ENCODE data around the gene PNMA6F.

The PNMA6F gene

DNA sequence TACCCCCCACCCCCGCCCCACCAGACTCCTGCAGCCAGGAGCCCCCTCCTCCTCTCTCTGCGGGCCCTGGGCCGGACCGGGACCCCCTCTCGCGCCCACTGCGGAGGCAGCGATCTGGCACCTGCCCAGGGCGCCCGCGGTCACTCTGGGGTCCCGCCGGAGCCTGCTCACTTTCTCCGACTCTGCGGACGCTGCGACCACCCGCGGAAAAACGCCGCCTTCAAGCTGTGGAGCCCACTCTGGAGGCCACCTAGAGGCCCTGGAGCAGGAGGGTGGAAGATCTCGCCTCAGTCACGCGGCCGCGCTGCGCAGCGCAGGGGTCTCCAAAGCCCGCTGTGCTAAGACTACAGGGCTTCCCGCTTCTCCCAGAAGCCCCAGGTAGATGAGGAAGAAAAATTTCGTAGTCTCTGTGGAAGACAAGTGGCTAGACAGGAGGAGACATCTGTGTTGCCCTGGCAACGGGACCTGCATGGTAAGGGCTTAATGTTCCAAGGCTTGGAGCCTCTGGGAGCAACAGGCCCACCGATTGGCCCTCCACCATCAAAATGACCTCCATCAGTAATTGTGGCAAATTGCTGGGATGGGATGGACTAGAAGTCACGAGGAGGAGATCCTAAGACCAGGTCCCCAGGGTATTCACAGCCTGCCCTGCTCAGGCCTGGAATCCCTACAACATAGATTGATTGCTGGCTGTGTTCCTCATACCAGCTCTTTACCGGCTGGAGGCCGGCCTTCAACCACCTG lies at the start of gene PNMA6F:
TSS of gene PNMA6F (minus strand) at position 387 of the 744 bp plus-strand sequence. CDS start 1,093 bp downstream, outside the sequence.
- Histone ChIP-seq H3K27me3 (ENCODE audit: control insufficient read depth, insufficient read depth, low read length) (peaks cover 27% of the 10 kb centered on the region), H3K27ac (ENCODE audit: low read depth, low read length) (no peak within 1 kb of the TSS), H3K9ac (ENCODE audit: low read length) (no peak within 1 kb of the TSS), H3K36me3 (ENCODE audit: control insufficient read depth, insufficient read depth, low read length) (no peaks in the 10 kb centered on the region), H3K4me3 (ENCODE audit: low read depth, low read length) (peak within 1 kb of the TSS; percentile 51), H3K4me1 (ENCODE audit: control insufficient read depth, insufficient read depth, low read length) (no peaks in the 10 kb centered on the region; the same call in 1 of the 2 replicates), H3K9me3 (ENCODE audit: control insufficient read depth, insufficient read depth, low read depth, low read length) (peaks cover 5% of the 10 kb centered on the region; the same call in 1 of the 2 replicates)

DNA sequence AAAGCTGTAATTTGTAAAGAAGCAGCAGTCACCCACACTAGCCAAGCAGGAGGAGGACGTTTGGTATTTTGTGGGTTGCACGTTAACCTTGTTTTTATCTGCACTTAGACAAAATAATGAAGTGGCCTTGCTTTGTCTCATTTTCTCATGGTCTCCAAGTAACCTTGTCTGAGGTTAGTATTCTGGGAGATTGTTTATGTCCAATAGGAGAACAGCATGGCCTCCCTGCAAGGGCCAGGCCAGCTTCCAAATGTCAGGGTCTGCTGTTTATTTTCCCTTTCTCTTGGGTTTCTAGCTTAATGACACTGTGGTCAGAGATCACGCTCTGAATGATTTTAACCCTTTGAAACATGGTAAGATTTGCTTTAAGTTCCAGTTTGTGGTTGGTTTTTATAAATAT lies 49.7 kb upstream of the PNMA6F start:
- Histone ChIP-seq H3K4me3 (ENCODE audit: low read depth, low read length) (no peak overlapping the region), H3K4me1 (ENCODE audit: control insufficient read depth, insufficient read depth, low read length) (no peaks in the 10 kb centered on the region), H3K9me3 (ENCODE audit: control insufficient read depth, insufficient read depth, low read depth, low read length) (peaks cover 18% of the 10 kb centered on the region; the same call in 1 of the 2 replicates), H3K27me3 (ENCODE audit: control insufficient read depth, insufficient read depth, low read length) (no peaks in the 10 kb centered on the region; the same call in 1 of the 2 replicates), H3K27ac (ENCODE audit: low read depth, low read length) (no peak overlapping the region), H3K9ac (ENCODE audit: low read length) (no peak overlapping the region), H3K36me3 (ENCODE audit: control insufficient read depth, insufficient read depth, low read length) (no peaks in the 10 kb centered on the region)

DNA sequence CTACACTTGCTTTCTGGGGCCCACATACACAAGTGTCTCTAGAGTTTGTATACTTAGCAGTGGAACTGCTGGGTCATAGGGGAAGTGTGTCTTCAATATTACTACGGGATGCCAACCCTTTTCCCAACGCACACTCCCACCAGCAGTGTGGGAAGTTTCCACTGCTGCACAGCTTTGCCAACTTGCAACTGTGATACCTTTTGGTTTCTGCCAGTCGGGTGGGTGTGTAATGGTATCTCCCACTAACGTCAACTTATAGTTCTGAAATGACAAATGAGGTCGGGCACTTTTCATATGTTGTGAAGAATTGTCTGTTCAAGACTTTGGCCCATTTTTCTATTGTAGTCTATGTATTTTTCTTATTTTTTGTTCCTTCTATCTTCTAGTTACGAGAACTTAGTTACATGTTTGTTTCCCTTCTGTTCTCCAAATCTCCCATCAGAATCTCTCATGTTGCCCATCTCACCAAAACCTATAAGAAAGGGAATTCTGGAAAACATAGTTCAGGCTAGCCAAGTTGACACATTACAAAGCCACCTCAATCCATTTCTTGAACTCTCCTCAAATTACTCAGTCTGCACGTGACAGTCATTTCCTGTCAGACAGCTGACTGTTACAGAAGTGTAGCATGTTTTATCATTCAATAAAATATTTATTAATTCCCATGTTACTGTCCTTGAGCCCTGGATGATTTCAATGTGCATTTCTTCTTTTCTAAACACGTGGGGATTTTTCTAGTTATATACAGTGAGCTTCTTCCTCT lies 48.9 kb upstream of the PNMA6F start:
- Histone ChIP-seq H3K27me3 (ENCODE audit: control insufficient read depth, insufficient read depth, low read length) (no peaks in the 10 kb centered on the region; the same call in 1 of the 2 replicates), H3K4me1 (ENCODE audit: control insufficient read depth, insufficient read depth, low read length) (no peaks in the 10 kb centered on the region), H3K27ac (ENCODE audit: low read depth, low read length) (no peak overlapping the region), H3K4me3 (ENCODE audit: low read depth, low read length) (no peak overlapping the region), H3K9me3 (ENCODE audit: control insufficient read depth, insufficient read depth, low read depth, low read length) (peaks cover 12% of the 10 kb centered on the region; the same call in 1 of the 2 replicates), H3K9ac (ENCODE audit: low read length) (no peak overlapping the region), H3K36me3 (ENCODE audit: control insufficient read depth, insufficient read depth, low read length) (no peaks in the 10 kb centered on the region)

DNA sequence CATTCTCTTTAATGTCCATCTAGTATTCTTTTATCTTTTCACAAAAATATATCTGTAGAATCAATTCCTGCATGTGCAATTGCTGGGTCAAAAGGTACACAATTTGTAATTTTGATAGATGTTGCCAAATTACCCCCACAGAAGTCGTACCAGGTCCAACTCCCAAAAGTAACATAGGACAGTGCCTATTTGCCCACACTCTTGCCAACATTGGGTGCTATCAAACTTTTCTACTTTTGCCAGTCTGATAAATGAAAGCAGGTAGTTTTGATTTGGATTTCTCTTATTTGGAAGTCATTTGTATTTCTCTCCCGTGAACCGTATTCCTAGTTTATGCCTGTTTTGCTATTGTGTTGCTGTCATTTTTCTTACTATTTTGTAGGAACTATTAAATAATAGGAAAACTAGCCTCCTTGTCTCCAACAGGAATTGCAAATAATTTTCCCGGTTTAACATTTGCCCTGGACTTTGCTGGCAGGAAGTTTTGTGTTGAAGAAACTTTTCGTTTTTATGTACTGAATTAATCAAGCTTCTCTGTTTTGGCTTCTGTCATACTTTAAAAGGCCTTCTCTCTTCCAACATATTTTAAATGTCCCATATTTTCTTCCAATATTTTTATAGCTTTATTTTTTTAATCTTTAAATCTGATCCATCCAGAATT lies 45.4 kb upstream of the PNMA6F start:
- H3K4me1 ChIP-seq (ENCODE audit: control insufficient read depth, insufficient read depth, low read length): no peaks in the 10 kb centered on the region
- H3K9me3 ChIP-seq (ENCODE audit: control insufficient read depth, insufficient read depth, low read depth, low read length): peaks cover 8% of the 10 kb centered on the region; the same call in 1 of the 2 replicates
- H3K36me3 ChIP-seq (ENCODE audit: control insufficient read depth, insufficient read depth, low read length): no peaks in the 10 kb centered on the region
- no peak overlapping the region for H3K4me3 ChIP-seq (ENCODE audit: low read depth, low read length)
- H3K27ac ChIP-seq (ENCODE audit: low read depth, low read length): no peak overlapping the region
- no peaks in the 10 kb centered on the region; the same call in 1 of the 2 replicates for H3K27me3 ChIP-seq (ENCODE audit: control insufficient read depth, insufficient read depth, low read length)
- no peak overlapping the region for H3K9ac ChIP-seq (ENCODE audit: low read length)

DNA sequence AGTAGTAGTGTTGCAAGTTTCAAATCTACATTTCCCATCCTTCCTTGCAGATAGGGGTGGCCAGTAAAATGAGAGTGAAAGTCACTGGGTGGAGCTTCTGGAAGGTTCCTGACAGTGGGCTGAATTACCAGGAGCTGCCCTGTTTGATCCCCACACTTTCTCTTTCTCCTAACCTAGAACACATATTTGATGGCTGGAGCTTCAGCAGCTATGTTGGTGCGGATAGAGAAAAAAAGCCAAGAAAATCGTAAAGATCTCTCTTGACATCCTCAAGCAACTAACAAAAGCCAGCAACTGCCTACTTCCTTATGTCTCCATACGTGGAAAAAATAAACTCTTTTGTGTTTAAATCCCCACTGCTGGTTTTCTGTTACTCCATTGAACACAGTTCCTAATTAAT lies 44.6 kb upstream of the PNMA6F start:
- H3K4me3 ChIP-seq (ENCODE audit: low read depth, low read length): no peak overlapping the region
- no peaks in the 10 kb centered on the region for H3K36me3 ChIP-seq (ENCODE audit: control insufficient read depth, insufficient read depth, low read length)
- no peak overlapping the region for H3K9ac ChIP-seq (ENCODE audit: low read length)
- peaks cover 8% of the 10 kb centered on the region; the same call in 1 of the 2 replicates for H3K9me3 ChIP-seq (ENCODE audit: control insufficient read depth, insufficient read depth, low read depth, low read length)
- no peaks in the 10 kb centered on the region; the same call in 1 of the 2 replicates for H3K27me3 ChIP-seq (ENCODE audit: control insufficient read depth, insufficient read depth, low read length)
- H3K4me1 ChIP-seq (ENCODE audit: control insufficient read depth, insufficient read depth, low read length): no peaks in the 10 kb centered on the region
- no peak overlapping the region for H3K27ac ChIP-seq (ENCODE audit: low read depth, low read length)

DNA sequence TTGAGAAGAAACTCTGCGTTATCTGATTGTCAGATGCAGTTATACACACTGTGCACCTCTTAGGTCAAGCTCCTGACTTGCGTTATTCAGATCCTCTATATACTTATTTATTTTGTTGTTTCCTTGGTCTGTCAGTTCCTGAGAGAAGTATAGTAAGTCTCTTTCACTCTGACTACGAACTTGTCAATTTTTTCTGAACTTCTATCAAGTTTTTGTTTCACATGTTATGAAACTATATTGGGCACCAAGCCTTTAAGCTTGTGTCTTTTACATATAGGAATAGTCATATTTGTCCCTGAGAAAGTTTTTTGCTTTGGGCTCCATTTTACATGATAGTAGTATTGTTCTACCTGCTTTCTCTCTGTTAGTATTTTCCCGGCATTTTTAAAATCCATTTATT lies 44.1 kb upstream of the PNMA6F start:
- Histone ChIP-seq H3K36me3 (ENCODE audit: control insufficient read depth, insufficient read depth, low read length) (no peaks in the 10 kb centered on the region), H3K27ac (ENCODE audit: low read depth, low read length) (no peak overlapping the region), H3K4me1 (ENCODE audit: control insufficient read depth, insufficient read depth, low read length) (no peaks in the 10 kb centered on the region), H3K27me3 (ENCODE audit: control insufficient read depth, insufficient read depth, low read length) (no peaks in the 10 kb centered on the region; the same call in 1 of the 2 replicates), H3K4me3 (ENCODE audit: low read depth, low read length) (no peak overlapping the region), H3K9me3 (ENCODE audit: control insufficient read depth, insufficient read depth, low read depth, low read length) (peaks cover 10% of the 10 kb centered on the region; the same call in 1 of the 2 replicates), H3K9ac (ENCODE audit: low read length) (no peak overlapping the region)

DNA sequence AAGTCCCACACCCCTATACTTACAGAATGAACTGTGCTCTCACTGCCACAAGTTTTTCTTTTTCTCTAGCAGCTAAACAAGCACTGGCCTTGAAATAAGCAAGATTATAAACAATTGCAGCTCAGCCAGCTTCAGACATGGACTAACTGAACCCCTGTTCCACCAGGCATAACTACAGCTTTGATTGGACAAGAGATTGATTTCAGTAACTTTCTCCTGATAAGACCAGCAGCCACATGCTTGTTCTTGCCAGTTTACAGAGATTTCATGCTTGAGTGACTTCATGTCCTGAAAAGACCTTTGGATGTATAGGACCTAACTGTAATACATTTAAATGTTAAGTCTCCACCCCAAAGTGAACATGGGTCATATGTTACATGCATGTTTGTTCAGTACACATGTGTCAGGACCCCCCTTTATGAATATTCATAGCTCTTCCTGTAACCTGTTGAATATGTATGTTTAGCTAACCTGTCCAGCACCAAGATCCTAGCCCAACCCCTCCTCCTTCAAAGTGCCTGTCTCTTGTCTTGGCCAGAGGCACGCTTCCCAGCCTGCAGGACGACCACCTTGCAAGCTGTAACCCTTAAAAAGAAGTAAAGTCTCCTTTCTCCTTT lies 40.3 kb upstream of the PNMA6F start:
- no peak overlapping the region for H3K27ac ChIP-seq (ENCODE audit: low read depth, low read length)
- H3K9ac ChIP-seq (ENCODE audit: low read length): no peak overlapping the region
- H3K4me1 ChIP-seq (ENCODE audit: control insufficient read depth, insufficient read depth, low read length): no peaks in the 10 kb centered on the region
- no peaks in the 10 kb centered on the region; the same call in 1 of the 2 replicates for H3K27me3 ChIP-seq (ENCODE audit: control insufficient read depth, insufficient read depth, low read length)
- H3K36me3 ChIP-seq (ENCODE audit: control insufficient read depth, insufficient read depth, low read length): no peaks in the 10 kb centered on the region
- H3K4me3 ChIP-seq (ENCODE audit: low read depth, low read length): no peak overlapping the region
- H3K9me3 ChIP-seq (ENCODE audit: control insufficient read depth, insufficient read depth, low read depth, low read length): peaks cover 32% of the 10 kb centered on the region

DNA sequence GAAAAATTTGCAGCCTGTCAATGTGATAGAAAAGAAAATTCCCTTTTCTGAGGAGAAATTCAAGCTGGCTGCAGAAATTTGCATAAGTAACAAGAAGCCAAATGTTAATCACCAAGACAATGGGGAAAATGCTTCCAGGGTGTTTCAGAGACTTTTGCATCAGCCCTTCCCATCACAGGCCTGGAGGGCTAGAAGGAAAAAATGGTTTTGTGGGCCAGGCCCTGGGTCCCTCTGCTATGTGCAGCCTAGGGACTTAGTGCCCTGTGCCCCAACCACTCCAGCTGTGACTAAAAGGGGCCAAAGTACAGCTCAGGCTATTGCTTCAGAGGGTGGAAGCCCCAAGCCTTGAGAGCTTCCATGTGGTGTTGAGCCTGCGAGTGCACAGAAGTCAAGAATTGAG lies 36.3 kb upstream of the PNMA6F start:
- H3K36me3 ChIP-seq (ENCODE audit: control insufficient read depth, insufficient read depth, low read length): no peaks in the 10 kb centered on the region
- peaks cover 3% of the 10 kb centered on the region; the same call in 1 of the 2 replicates for H3K4me1 ChIP-seq (ENCODE audit: control insufficient read depth, insufficient read depth, low read length)
- no peak overlapping the region for H3K4me3 ChIP-seq (ENCODE audit: low read depth, low read length)
- no peak overlapping the region for H3K27ac ChIP-seq (ENCODE audit: low read depth, low read length)
- H3K9ac ChIP-seq (ENCODE audit: low read length): no peak overlapping the region
- peaks cover 68% of the 10 kb centered on the region for H3K9me3 ChIP-seq (ENCODE audit: control insufficient read depth, insufficient read depth, low read depth, low read length)
- no peaks in the 10 kb centered on the region; the same call in 1 of the 2 replicates for H3K27me3 ChIP-seq (ENCODE audit: control insufficient read depth, insufficient read depth, low read length)

DNA sequence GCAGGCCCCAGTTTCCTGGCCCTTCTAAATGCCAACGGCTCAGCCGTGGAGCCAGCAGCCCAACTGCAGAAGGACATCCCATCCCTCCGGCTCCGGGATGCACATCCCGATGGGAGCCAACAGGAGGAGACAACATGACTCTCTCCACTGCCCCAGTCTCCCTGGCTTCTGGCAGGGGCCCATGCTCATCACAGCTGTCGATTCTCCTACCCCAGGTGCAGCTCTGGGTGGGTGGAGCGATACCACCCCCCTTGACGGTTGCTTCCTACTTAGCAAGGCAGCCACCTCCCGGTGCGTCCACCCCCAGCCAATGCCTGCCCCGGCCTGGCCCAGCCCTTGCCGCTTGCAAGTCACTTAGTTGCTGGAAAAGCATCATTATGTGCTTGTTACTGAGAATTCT lies 31.8 kb upstream of the PNMA6F start:
- peaks cover 73% of the 10 kb centered on the region for H3K9me3 ChIP-seq (ENCODE audit: control insufficient read depth, insufficient read depth, low read depth, low read length)
- peaks cover 6% of the 10 kb centered on the region; the same call in 1 of the 2 replicates for H3K4me1 ChIP-seq (ENCODE audit: control insufficient read depth, insufficient read depth, low read length)
- H3K27me3 ChIP-seq (ENCODE audit: control insufficient read depth, insufficient read depth, low read length): no peaks in the 10 kb centered on the region
- peaks cover 17% of the 10 kb centered on the region for H3K36me3 ChIP-seq (ENCODE audit: control insufficient read depth, insufficient read depth, low read length)
- H3K27ac ChIP-seq (ENCODE audit: low read depth, low read length): no peak overlapping the region
- no peak overlapping the region for H3K9ac ChIP-seq (ENCODE audit: low read length)
- H3K4me3 ChIP-seq (ENCODE audit: low read depth, low read length): no peak overlapping the region

DNA sequence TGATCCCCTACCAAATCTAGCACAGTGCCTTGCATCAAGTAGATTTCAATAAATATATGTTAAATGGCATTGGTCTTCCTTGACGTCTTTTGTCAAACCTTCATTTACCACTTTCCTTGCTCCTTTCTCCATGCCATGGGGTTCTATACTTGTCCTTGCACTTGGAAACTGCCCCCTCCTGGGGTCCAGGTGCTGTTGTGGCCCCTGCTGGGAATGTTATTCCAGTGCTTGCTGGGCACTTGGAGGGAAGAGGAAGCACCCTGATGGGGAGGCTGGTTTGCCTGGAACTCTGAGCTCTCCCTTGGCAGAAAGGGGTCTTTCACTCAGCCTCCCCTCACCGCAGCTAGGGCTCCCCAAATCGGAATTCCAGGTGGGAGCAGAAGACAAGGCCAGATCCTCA lies 31.3 kb upstream of the PNMA6F start:
- H3K9me3 ChIP-seq (ENCODE audit: control insufficient read depth, insufficient read depth, low read depth, low read length): peaks cover 68% of the 10 kb centered on the region
- peaks cover 6% of the 10 kb centered on the region; the same call in 1 of the 2 replicates for H3K4me1 ChIP-seq (ENCODE audit: control insufficient read depth, insufficient read depth, low read length)
- no peak overlapping the region for H3K4me3 ChIP-seq (ENCODE audit: low read depth, low read length)
- H3K27me3 ChIP-seq (ENCODE audit: control insufficient read depth, insufficient read depth, low read length): no peaks in the 10 kb centered on the region
- H3K27ac ChIP-seq (ENCODE audit: low read depth, low read length): no peak overlapping the region
- no peak overlapping the region for H3K9ac ChIP-seq (ENCODE audit: low read length)
- peaks cover 21% of the 10 kb centered on the region for H3K36me3 ChIP-seq (ENCODE audit: control insufficient read depth, insufficient read depth, low read length)

Measured in HUES6 (cell line).